Measurements from ENCODE around the gene KRTAP9-3. TPM values are rescaled to one million over a fixed set of nuclear protein-coding genes. Genes with fewer than 3 reads are reported as not detected.

The KRTAP9-3 gene
- total and polyA plus RNA-seq, 10 donors: not detected

DNA sequence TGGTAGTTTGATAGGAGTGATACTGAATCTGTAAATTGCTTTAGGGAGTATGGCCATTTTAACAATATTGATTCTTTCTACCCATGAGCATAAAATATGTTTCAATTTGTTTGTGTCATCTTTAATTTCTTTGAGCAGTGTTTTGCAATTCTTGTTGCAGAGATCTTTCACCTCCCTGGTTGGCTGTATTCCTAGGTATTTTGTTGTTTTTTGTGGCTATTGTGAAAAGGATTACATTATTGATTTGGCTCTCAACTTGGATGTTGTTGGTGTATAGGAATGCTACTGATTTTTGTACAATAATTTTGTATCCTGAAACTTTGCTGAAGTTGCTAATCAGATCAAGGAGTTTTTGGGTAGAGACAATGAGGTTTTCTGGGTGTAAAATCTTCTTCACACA is 26.2 kb downstream of the KRTAP9-3 start:
- no peaks in the 10 kb centered on the region for H3K36me3 ChIP-seq
- DNase-seq: no peak
- H3K9me3 ChIP-seq: no peaks in the 10 kb centered on the region
- peaks cover 0 to 20% (median 5%) of the 10 kb centered on the region in 7 donors for H3K27me3 ChIP-seq (replicated peaks in 1 of 7)
- no peak overlapping the region for H3K4me3 ChIP-seq
- H3K27ac ChIP-seq: no peak overlapping the region
- intact Hi-C loops (cut with DNase I; ENCODE audit: low total_unique reads): no loop called here
- TF ChIP-seq CTCF (IDR thresholded peaks at IDR 0.05 in 8 of 11, conservative IDR thresholded peaks at IDR 0.05 in 3 of 11) (no peak), POLR2A (IDR thresholded peaks at IDR 0.05) (no peak), POLR2AphosphoS5 (IDR thresholded peaks at IDR 0.05) (no peak)
- no peaks in the 10 kb centered on the region for H3K4me1 ChIP-seq

- no peaks in the 10 kb centered on the region for H3K4me1 ChIP-seq
- H3K27me3 ChIP-seq (replicated peaks in 1 of 7): peaks cover 0 to 19% (median 0%) of the 10 kb centered on the region in 7 donors
- H3K9me3 ChIP-seq: no peaks in the 10 kb centered on the region
- intact Hi-C loops (cut with DNase I; ENCODE audit: low total_unique reads): no loop called here
- no peaks in the 10 kb centered on the region for H3K36me3 ChIP-seq
- no peak overlapping the region for H3K4me3 ChIP-seq
- TF ChIP-seq POLR2A (IDR thresholded peaks at IDR 0.05) (no peak), CTCF (IDR thresholded peaks at IDR 0.05 in 8 of 11, conservative IDR thresholded peaks at IDR 0.05 in 3 of 11) (no peak), POLR2AphosphoS5 (IDR thresholded peaks at IDR 0.05) (no peak)
- DNase-seq: no peak
- H3K27ac ChIP-seq: no peak overlapping the region
- WGBS, 5 donors: 74 to 88% (median 77%) methylated on average over 2 of the region's 2 CpGs
Measured at GRCh38 chr17:41263212-41263611, 31.0 kb downstream of the KRTAP9-3 start.

GRCh38 chr17:41264599-41264998 is 32.4 kb downstream of the KRTAP9-3 start:
- 82 to 98% (median 89%) methylated on average over 3 of the region's 3 CpGs for WGBS, 5 donors
- no peaks in the 10 kb centered on the region for H3K36me3 ChIP-seq
- DNase-seq: no peak
- TF ChIP-seq CTCF (IDR thresholded peaks at IDR 0.05 in 8 of 11, conservative IDR thresholded peaks at IDR 0.05 in 3 of 11) (no peak), POLR2AphosphoS5 (IDR thresholded peaks at IDR 0.05) (no peak), POLR2A (IDR thresholded peaks at IDR 0.05) (no peak)
- H3K9me3 ChIP-seq: no peaks in the 10 kb centered on the region
- peaks cover 0 to 7% (median 0%) of the 10 kb centered on the region in 7 donors for H3K27me3 ChIP-seq (replicated peaks in 1 of 7)
- H3K27ac ChIP-seq: no peak overlapping the region
- H3K4me3 ChIP-seq: no peak overlapping the region
- H3K4me1 ChIP-seq: no peaks in the 10 kb centered on the region
- intact Hi-C loops (cut with DNase I; ENCODE audit: low total_unique reads): no loop called here

DNA sequence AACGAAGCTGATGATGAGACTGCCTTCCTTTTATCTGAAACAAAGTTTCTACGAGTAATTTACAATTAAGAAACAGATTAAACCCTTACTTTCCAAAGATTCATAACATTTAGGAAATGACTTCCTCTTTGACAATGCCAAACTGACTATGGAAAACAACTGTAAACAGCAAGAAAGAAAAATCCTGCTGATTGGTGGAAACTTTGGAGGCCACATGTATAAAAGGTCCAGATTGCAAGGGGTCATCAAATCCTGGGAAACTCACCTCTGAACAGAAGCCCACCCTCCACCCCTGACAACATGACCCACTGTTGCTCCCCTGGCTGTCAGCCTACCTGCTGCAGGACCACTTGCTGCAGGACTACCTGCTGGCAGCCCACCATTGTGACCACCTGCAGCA is 32.8 kb downstream of the KRTAP9-3 start, which contains the start of gene KRTAP9-6:
Gene KRTAP9-6, plus strand, starts transcription at position 301 of the 400 bp plus-strand sequence. Its CDS starts 0 bp downstream, at position 301.
- intact Hi-C loops (cut with DNase I; ENCODE audit: low total_unique reads): no loop called here
- no peak for DNase-seq
- TF ChIP-seq POLR2AphosphoS5 (IDR thresholded peaks at IDR 0.05) (no peak), CTCF (IDR thresholded peaks at IDR 0.05 in 8 of 11, conservative IDR thresholded peaks at IDR 0.05 in 3 of 11) (no peak), POLR2A (IDR thresholded peaks at IDR 0.05) (no peak)
- WGBS, 5 donors: 21 to 59% (median 33%) methylated on average over 2 of the region's 2 CpGs
- Histone ChIP-seq H3K9me3 (no peaks in the 10 kb centered on the region), H3K4me1 (no peaks in the 10 kb centered on the region), H3K27ac (no peak within 1 kb of the TSS), H3K27me3 (replicated peaks in 1 of 7) (peaks cover 0 to 4% (median 0%) of the 10 kb centered on the region in 7 donors), H3K4me3 (no peak within 1 kb of the TSS), H3K36me3 (no peaks in the 10 kb centered on the region)

All from spleen (tissue), 11 donors.